Neuronal stem cell (in vitro differentiated cells): ENCODE data around the gene SPAAR.
A peak's percentile ranks its signal among the peaks of the same experiment; 100 is the strongest.

Experiments used
- DNase-seq: peaks from one replicate; pipeline ENCODE4 v3.0.0-alpha.2; 2013; ENCODE audit warnings: low spot score
- H2AFZ ChIP-seq: one replicate; pipeline ENCODE4 v1.6.1; 2013; ENCODE audit warnings: mild to moderate bottlenecking, low read length, inconsistent platforms
- H2AK5ac ChIP-seq: 2 replicates; pipeline ENCODE4 v1.6.1; 2013; ENCODE audit warnings: low read depth, mild to moderate bottlenecking, inconsistent platforms, low read length, moderate library complexity, mixed read lengths
- H2BK120ac ChIP-seq: 2 replicates; pipeline ENCODE4 v1.6.1; 2013; ENCODE audit warnings: low read depth, mild to moderate bottlenecking, inconsistent platforms, low read length, moderate library complexity, mixed read lengths
- H2BK12ac ChIP-seq: one replicate; pipeline ENCODE4 v1.6.1; 2013; ENCODE audit warnings: low read length, inconsistent platforms
- H2BK15ac ChIP-seq: 2 replicates; pipeline ENCODE4 v1.6.1; 2013; ENCODE audit warnings: mild to moderate bottlenecking, low read length, inconsistent platforms, mixed read lengths
- H2BK5ac ChIP-seq: one replicate; pipeline ENCODE4 v1.6.1; 2013; ENCODE audit warnings: inconsistent platforms, mild to moderate bottlenecking, low read length, moderate library complexity
- H3K14ac ChIP-seq: one replicate; pipeline ENCODE4 v1.6.1; 2013; ENCODE audit warnings: low read length, inconsistent platforms
- H3K18ac ChIP-seq: 2 replicates; pipeline ENCODE4 v1.6.1; 2013; ENCODE audit warnings: low read length, inconsistent platforms
- H3K23ac ChIP-seq: 2 replicates; pipeline ENCODE4 v1.6.1; 2013; ENCODE audit warnings: low read depth, mild to moderate bottlenecking, mixed read lengths, low read length, inconsistent platforms; ENCODE audit not compliant: poor library complexity
- H3K27ac ChIP-seq: replicated peaks from 3 replicates; pipeline ENCODE4 v1.5.1; 2013; ENCODE audit warnings: low read length, inconsistent platforms
- H3K27me3 ChIP-seq, 3 experiments: 2 replicates each; pipeline ENCODE4 v1.6.1; 2013; ENCODE audit warnings: low read length in 3 of 3, mild to moderate bottlenecking in 2 of 3, inconsistent platforms in 1 of 3, low read depth in 1 of 3, mixed read lengths in 1 of 3, moderate library complexity in 1 of 3; ENCODE audit not compliant: control insufficient read depth in 3 of 3, insufficient read depth in 3 of 3
- H3K36me3 ChIP-seq, 2 donors: replicated peaks in 1 of 2; 2 replicates each; pipeline ENCODE4 v1.6.1; 2013; ENCODE audit warnings: low read length in 2 of 2; ENCODE audit not compliant: control insufficient read depth in 2 of 2, insufficient read depth in 2 of 2
- H3K4ac ChIP-seq: 2 replicates; pipeline ENCODE4 v1.6.1; 2013; ENCODE audit warnings: inconsistent platforms, mild to moderate bottlenecking, low read length, moderate library complexity
- H3K4me1 ChIP-seq, 2 donors: 1 replicate in 1 of 2; 2 replicates in 1 of 2; pipeline ENCODE4 v1.6.1; 2013; ENCODE audit warnings: low read length in 2 of 2, low read depth in 1 of 2; ENCODE audit not compliant: control insufficient read depth in 2 of 2, insufficient read depth in 1 of 2
- H3K4me2 ChIP-seq: one replicate; pipeline ENCODE4 v1.6.1; 2013; ENCODE audit warnings: mild to moderate bottlenecking, low read length, inconsistent platforms; ENCODE audit not compliant: insufficient read depth, poor library complexity, severe bottlenecking
- H3K4me3 ChIP-seq, 2 donors: 2 replicates each; pipeline ENCODE4 v1.5.1; 2013; ENCODE audit warnings: low read length in 2 of 2, mild to moderate bottlenecking in 2 of 2, inconsistent platforms in 1 of 2, moderate library complexity in 1 of 2
- H3K79me1 ChIP-seq: one replicate; pipeline ENCODE4 v1.6.1; 2013; ENCODE audit warnings: low read depth, mild to moderate bottlenecking, inconsistent platforms, low read length, moderate library complexity
- H3K9ac ChIP-seq: one replicate; pipeline ENCODE4 v1.6.1; 2013; ENCODE audit warnings: mild to moderate bottlenecking, low read depth, low read length, inconsistent platforms; ENCODE audit not compliant: poor library complexity
- H3K9me3 ChIP-seq, 2 donors: replicated peaks in 1 of 2; 2 replicates each; pipeline versions ENCODE3 to v1.6.1; 2013; ENCODE audit warnings: low read length in 2 of 2, mild to moderate bottlenecking in 2 of 2, inconsistent platforms in 1 of 2, low read depth in 1 of 2, mixed read lengths in 1 of 2, moderate library complexity in 1 of 2; ENCODE audit not compliant: control insufficient read depth in 2 of 2, insufficient read depth in 1 of 2
- H4K8ac ChIP-seq: one replicate; pipeline ENCODE4 v1.6.1; 2013; ENCODE audit warnings: low read depth, mild to moderate bottlenecking, inconsistent platforms, low read length, moderate library complexity
- H4K91ac ChIP-seq: one replicate; pipeline ENCODE4 v1.6.1; 2013; ENCODE audit warnings: low read length, low read depth, mild to moderate bottlenecking, inconsistent platforms; ENCODE audit not compliant: poor library complexity
- WGBS, 2 donors: extraction: QIAGEN DNeasy Blood & Tissue Kit; methylation state at CpG; one replicate each; pipeline ENCODE4 v1.1.7; 2013; ENCODE audit warnings: missing lambda C conversion rate in 2 of 2, mixed read lengths in 1 of 2; ENCODE audit not compliant: insufficient read length in 2 of 2, insufficient replicate concordance in 1 of 2; ENCODE audit errors: extremely low coverage in 2 of 2; 5-methylcytosine and 5-hydroxymethylcytosine counted together

Gene SPAAR

DNA sequence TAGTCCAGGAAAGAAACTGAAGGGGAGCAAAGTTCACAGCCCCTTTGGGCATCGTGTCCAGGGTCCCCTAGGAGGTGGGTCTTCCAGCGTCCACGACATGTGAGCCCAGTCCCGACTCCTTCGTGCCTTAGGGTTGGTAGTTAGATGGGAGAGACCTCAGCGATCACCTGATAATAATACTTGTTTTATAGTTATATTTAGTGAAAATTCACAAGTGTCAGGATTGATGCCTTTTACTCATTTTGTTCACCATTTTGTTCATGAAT is 20.1 kb downstream of the SPAAR start:
- no peak overlapping the region for H2BK15ac ChIP-seq
- H3K9ac ChIP-seq: no peak overlapping the region
- no peak overlapping the region for H3K27ac ChIP-seq
- no peak overlapping the region for H3K23ac ChIP-seq
- no peaks in the 10 kb centered on the region for H3K27me3 ChIP-seq
- peak overlapping the region; percentile 32 for H2AFZ ChIP-seq
- H3K4me3 ChIP-seq: no peak overlapping the region
- no peak overlapping the region for H2BK120ac ChIP-seq
- no peak overlapping the region for H2BK12ac ChIP-seq
- H3K18ac ChIP-seq: no peak overlapping the region
- no peak overlapping the region for H2AK5ac ChIP-seq
- H3K4me2 ChIP-seq: no peak overlapping the region
- no peak overlapping the region for H4K91ac ChIP-seq
- no peak overlapping the region for H3K4ac ChIP-seq
- DNase-seq: no peak
- no CpG with 5 or more reads among the region's 6 CpGs for WGBS, 2 donors
- no peak overlapping the region for H3K14ac ChIP-seq
- H2BK5ac ChIP-seq: no peak overlapping the region
- no peaks in the 10 kb centered on the region for H3K79me1 ChIP-seq
- H3K4me1 ChIP-seq: peaks cover 0 to 1% of the 10 kb centered on the region in 2 donors
- no peak overlapping the region for H4K8ac ChIP-seq
- H3K36me3 ChIP-seq: no peaks in the 10 kb centered on the region
- H3K9me3 ChIP-seq: no peaks in the 10 kb centered on the region

DNA sequence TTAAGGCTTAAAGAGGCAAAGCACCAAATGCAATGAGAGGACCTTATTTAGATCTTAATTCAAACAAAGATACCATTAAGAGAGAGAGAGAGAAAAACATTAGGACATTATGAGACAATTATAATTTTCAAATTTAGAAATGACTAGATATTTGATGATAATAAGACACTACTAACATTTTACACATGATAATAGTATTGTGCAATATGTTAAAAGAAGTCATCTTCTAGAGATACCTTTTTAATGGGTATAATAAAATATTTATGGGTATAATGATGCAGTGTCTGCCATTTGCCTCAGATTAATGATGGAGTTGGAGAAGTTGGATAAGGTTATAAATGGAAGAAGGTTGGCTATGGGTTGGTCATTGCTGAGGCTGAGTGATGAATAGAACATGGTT is 21.2 kb downstream of the SPAAR start:
- H4K91ac ChIP-seq: no peak overlapping the region
- H3K27me3 ChIP-seq: no peaks in the 10 kb centered on the region
- H3K4me1 ChIP-seq: no peaks in the 10 kb centered on the region
- no peak overlapping the region for H2BK15ac ChIP-seq
- no peak for DNase-seq
- H2BK120ac ChIP-seq: no peak overlapping the region
- no peak overlapping the region for H3K4me3 ChIP-seq
- H3K9me3 ChIP-seq: no peaks in the 10 kb centered on the region
- no peak overlapping the region for H3K18ac ChIP-seq
- no peaks in the 10 kb centered on the region for H3K79me1 ChIP-seq
- H2BK5ac ChIP-seq: no peak overlapping the region
- H2AFZ ChIP-seq: no peak overlapping the region
- H3K9ac ChIP-seq: no peak overlapping the region
- no peak overlapping the region for H3K23ac ChIP-seq
- no peak overlapping the region for H3K27ac ChIP-seq
- no peaks in the 10 kb centered on the region for H3K36me3 ChIP-seq
- H4K8ac ChIP-seq: no peak overlapping the region
- H2BK12ac ChIP-seq: no peak overlapping the region
- H3K14ac ChIP-seq: no peak overlapping the region
- H3K4ac ChIP-seq: no peak overlapping the region
- H2AK5ac ChIP-seq: no peak overlapping the region
- no peak overlapping the region for H3K4me2 ChIP-seq

DNA sequence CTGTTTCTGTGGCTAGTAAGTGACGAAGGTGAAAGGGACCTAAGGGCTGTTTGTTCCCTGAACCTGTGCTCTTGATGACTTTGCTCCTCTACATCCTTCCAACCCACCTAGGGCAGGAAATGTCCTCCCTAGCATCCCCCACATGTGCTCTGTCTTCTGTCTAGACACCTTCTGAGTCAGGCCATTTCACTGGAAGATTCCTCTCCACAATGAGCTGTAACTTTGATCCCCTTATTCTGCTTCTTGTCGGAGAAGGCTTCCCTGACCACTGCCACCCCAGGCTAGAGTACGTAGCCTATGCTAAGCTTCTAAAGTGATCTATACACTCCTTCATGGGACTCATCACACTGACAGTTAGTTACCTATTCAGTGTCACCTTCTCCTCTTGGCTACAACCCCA is 21.7 kb downstream of the SPAAR start:
- no peak overlapping the region for H3K18ac ChIP-seq
- no peak overlapping the region for H3K23ac ChIP-seq
- H3K27ac ChIP-seq: no peak overlapping the region
- H3K4me3 ChIP-seq: no peak overlapping the region
- H2BK5ac ChIP-seq: no peak overlapping the region
- no peak overlapping the region for H2AFZ ChIP-seq
- no peaks in the 10 kb centered on the region for H3K79me1 ChIP-seq
- H2AK5ac ChIP-seq: no peak overlapping the region
- no peak overlapping the region for H2BK12ac ChIP-seq
- H3K4ac ChIP-seq: no peak overlapping the region
- WGBS, 2 donors: no CpG with 5 or more reads among the region's 3 CpGs
- no peak overlapping the region for H4K91ac ChIP-seq
- no peaks in the 10 kb centered on the region for H3K36me3 ChIP-seq
- H2BK15ac ChIP-seq: no peak overlapping the region
- no peaks in the 10 kb centered on the region for H3K27me3 ChIP-seq
- H3K9me3 ChIP-seq: no peaks in the 10 kb centered on the region
- no peak overlapping the region for H3K14ac ChIP-seq
- no peak for DNase-seq
- H3K9ac ChIP-seq: no peak overlapping the region
- no peak overlapping the region for H2BK120ac ChIP-seq
- H3K4me1 ChIP-seq: no peaks in the 10 kb centered on the region
- H3K4me2 ChIP-seq: no peak overlapping the region
- H4K8ac ChIP-seq: no peak overlapping the region

DNA sequence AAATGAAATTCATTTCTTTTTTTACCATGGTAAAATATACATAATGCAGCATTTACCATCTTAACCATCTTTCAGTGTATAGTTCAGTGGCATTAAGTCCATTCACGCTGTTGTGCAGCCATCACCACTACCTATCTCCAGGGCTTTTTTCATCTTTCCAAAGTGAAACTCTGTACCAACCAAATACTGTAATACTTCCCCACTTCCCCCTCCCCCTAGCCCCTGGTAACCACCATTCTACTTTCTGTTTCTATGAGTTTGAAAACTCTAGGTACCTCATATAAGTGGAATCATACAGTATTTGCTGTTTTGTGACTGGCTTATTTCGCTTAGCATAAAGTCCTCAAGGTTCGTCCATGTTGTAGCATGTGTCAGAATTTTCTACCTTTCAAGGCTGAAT is 23.4 kb downstream of the SPAAR start:
- no peaks in the 10 kb centered on the region for H3K36me3 ChIP-seq
- no peak overlapping the region for H3K4me2 ChIP-seq
- no peak overlapping the region for H3K18ac ChIP-seq
- H3K14ac ChIP-seq: no peak overlapping the region
- peaks cover 0 to 2% of the 10 kb centered on the region in 2 donors for H3K9me3 ChIP-seq
- H3K27me3 ChIP-seq: no peaks in the 10 kb centered on the region
- no peak overlapping the region for H3K9ac ChIP-seq
- H3K79me1 ChIP-seq: no peaks in the 10 kb centered on the region
- no peak for DNase-seq
- no peak overlapping the region for H4K91ac ChIP-seq
- H4K8ac ChIP-seq: no peak overlapping the region
- H3K4me1 ChIP-seq: no peaks in the 10 kb centered on the region
- H3K23ac ChIP-seq: no peak overlapping the region
- H2BK15ac ChIP-seq: no peak overlapping the region
- WGBS, 2 donors: no CpG with 5 or more reads among the region's 3 CpGs
- no peak overlapping the region for H2BK12ac ChIP-seq
- H3K4ac ChIP-seq: no peak overlapping the region
- H2AFZ ChIP-seq: no peak overlapping the region
- no peak overlapping the region for H2AK5ac ChIP-seq
- H3K27ac ChIP-seq: no peak overlapping the region
- H2BK120ac ChIP-seq: no peak overlapping the region
- H3K4me3 ChIP-seq: no peak overlapping the region
- no peak overlapping the region for H2BK5ac ChIP-seq
